GM19035 (cell line): ENCODE measurements around the gene HSPA1L.
"Not testable (repeated sequence)": the region's sequence is repeated elsewhere in the genome, so short reads cannot be mapped to it uniquely, and the experiment has no call there.

Experiments used
- ATAC-seq: cut with Tn5 transposase; IDR thresholded peaks from one replicate; pipeline ENCODE4 v1.9.1; 2021; ENCODE audit not compliant: unreplicated experiment

HSPA1L gene

GRCh38 chr6:31817133-31817928 is 2.2 kb upstream of the HSPA1L start:
- ATAC-seq = not testable (repeated sequence)

DNA sequence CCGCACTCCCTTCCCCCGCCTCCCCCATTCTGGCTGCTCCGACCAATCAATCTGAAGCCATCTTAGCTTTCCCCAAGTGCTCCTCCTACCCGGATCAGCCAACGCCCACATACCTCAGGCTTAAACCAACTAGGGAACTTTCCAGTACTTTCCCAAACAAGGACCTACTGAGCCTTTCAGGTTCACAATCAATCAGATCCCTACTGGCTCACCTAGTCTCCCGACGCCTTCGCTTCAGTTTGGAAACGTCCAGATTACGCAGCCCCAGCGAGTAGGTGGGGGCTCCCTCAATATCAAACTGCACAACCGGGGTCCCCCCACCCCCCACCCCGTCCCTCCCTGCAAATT is 432 bp downstream of the HSPA1L start:
- no peak for ATAC-seq

GRCh38 chr6:31813465-31813849 is 1.6 kb downstream of the HSPA1L start:
- no peak for ATAC-seq

- ATAC-seq = no peak
Measured at GRCh38 chr6:31811645-31812044, 3.4 kb downstream of the HSPA1L start.

DNA sequence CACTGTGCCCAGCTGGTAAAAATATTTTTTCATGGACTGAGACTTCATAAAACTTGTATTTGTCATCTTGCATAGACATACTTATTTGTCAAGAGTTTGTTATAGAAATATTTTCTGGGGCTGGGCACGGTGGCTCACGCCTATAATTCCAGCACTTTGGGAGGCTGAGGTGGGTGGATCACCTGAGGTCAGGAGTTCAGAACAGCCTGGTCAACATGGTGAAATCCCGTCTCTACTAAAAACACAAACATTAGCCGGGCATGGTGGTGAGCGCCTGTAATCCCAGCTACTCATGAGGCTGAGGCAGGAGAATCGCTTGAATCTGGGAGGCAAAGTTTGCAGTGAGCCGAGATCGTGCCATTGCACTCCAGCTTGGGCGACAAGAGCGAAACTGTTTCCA is 6.5 kb downstream of the HSPA1L start:
- ATAC-seq = not testable (repeated sequence)

DNA sequence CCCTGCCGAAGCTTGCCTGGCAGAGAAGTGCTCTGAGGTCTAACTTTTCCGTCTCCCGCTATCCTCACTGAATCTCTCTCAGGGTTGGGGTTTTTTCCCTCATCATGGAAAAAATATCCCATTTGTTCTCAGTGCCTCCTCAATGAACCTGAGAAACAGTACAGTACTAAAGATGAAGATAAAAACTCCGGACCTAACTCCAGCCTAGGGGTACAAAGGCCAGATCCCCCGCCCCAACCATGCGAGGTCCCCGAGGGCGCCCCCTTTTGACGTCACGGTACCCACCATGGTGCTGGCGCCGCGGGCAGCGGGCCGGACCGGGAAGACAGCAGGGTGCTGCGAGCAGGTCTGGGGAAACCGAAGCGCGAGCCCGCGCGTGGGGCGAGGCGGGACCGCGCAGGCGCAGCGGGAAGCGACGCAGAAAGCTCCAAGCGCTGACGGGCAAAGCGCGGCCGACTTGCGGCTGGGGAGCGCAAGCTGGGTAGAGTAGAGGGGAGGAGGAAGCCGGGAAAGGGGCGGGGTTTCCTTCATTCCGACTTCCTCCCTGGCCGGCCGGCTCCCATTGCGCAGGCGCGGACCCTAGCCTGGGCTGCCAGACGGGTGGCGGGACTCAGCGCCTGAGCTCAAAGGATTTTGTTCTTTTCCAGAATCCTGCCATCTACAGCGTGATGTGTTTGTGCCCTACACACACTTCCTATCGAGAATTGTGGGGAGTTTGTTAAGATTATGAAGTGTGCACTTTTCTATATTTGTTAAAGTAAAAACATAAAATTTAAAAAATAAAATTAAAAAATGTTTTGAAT is 8.4 kb downstream of the HSPA1L start, which contains the start of gene LSM2:
Gene LSM2, minus strand, starts transcription at position 497 of the 803 bp plus-strand sequence. Its CDS starts 209 bp downstream, at position 288.
- ATAC-seq = peak; percentile 91

DNA sequence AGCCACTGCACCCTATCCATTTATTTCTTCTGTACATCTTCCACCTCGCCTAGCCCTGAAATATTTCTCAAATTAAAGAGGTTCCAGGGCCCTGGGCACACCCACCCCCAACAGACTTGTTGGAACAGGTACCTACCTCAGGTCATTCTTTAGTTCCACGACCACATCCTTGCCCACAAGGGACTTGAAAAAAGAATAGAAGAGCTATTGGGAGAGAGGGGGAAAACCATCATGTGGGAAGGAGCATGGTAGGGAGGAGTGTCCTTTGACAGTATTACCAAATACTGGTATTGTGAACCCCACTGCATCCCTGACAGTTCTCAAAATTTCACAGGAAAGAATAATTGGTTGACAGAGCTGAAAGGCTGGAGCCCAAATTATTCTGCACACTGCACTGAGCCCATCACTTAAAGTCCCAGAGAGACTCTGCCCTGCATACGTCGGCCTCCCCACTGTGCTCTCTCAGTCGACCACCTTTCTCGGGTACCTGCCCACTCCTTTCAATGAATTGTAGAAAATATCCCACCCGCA is 9.1 kb downstream of the HSPA1L start:
- ATAC-seq = peak; percentile 11

GRCh38 chr6:31801031-31801927 is 13.8 kb downstream of the HSPA1L start:
- ATAC-seq = not testable (repeated sequence)

DNA sequence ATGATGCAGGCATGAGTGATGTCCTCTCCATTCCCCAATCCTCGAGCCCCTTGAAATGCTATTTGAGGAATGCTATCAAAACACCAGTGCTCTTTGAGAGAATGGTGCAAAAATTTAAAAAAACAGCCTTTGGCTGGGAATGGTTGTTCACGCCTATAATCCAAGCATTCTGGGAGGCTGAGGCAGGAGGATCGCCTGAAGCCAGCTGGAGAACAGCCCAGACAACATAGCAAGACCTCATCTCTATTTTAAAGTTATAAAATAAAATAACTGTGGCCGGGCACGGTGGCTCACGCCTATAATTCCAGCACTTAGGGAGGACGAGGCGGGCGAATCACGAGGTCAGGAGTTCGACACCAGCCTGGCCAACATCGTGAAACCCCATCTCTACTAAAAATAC is 15.3 kb downstream of the HSPA1L start:
- no peak for ATAC-seq

DNA sequence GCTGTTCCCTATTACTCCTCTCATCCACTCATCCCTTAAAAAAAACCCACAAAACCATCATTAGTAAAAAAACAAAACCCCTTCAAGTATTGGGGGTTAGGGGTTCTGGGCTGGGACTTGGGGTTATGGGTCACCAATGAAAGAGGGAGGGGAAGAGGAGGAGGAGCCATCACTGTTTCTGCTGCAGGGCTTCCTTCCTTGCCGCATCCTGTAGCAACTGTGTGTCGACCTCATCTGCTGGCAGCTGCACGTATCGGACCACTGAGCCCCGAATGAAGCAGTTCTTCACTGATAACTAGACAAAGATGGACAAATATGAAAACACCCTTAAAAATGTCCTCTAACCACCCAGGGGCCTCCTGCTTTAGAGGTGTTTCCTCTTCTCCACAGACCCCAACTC is 17.5 kb downstream of the HSPA1L start:
- ATAC-seq = no peak

DNA sequence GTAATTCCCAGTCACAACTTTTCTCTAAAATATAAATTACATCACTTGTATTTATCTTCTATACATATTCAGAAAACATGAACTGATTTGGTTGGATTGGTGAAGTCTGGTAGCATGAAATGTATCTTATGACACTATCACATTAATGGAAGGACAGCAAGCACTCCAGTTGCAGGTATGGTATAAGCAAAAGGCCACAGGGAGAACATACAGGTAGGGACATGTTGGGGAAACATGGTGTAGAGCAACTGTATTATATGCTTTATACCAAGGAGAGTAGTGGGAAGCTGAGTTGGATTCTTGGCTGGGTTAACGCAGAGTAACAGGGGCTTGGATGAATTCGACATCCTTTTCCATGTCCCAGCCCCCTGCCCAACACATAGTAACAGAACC is 18.1 kb downstream of the HSPA1L start:
- no peak for ATAC-seq

DNA sequence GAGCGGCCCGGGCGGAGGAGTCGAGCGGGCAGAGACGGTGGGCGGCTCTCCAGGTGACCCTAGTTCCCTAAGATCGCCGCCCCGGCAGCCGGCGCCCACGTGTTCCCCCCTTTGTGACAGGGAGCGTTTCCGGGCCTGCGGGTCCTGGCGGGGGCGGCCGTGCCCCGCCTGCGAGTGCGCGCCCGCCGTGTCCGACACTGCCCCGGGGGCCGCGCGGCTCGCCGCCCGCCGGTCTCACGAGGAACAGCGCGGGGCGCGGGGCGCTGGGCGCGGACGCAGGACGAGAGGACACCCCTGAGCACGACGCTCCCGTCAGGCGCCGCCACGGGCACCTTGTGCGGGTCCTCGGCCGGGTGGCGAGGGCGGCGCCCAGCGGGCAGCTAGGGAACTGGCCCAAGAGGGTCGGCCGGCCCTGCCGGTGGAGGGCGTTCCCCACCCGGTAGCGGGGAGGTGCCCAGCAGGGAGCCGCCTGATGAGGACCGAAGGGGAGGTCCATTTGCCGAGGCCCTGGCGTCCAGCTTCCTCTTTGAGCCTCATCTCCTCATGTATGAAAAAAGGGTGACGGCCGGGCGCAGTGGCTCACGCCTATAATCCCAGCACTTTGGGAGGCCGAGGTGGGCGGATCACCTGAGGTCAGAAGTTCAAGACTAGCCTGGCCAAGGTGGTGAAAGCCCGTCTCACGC is 19.3 kb downstream of the HSPA1L start, which contains the start of gene VARS1:
Gene VARS1, minus strand, starts transcription at position 137 of the 683 bp plus-strand sequence. CDS start 535 bp downstream, outside the sequence.
- peak; percentile 73 for ATAC-seq

GRCh38 chr6:31794866-31795615 is 20.0 kb downstream of the HSPA1L start:
- no peak for ATAC-seq

GRCh38 chr6:31794294-31794865 is 20.7 kb downstream of the HSPA1L start:
- ATAC-seq = no peak

- not testable (repeated sequence) for ATAC-seq
Measured at GRCh38 chr6:31793927-31794245, 21.2 kb downstream of the HSPA1L start.

GRCh38 chr6:31792761-31793171 is 22.3 kb downstream of the HSPA1L start:
- ATAC-seq = no peak

DNA sequence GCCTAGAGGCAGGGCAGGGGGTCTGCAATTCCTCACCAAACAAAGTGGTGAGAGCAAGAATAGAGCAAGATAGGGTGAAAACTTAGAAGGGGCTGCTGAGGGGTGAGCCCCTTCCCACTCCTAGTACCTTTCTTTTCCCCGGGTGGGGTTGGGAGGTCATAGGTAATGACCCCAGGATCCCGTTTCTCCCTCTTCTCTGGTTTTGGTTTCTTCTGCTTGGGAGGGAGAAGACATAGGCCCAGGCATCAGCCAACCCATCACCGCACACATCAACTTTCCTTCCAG is 23.1 kb downstream of the HSPA1L start:
- ATAC-seq = no peak

- no peak for ATAC-seq
Measured at GRCh38 chr6:31791324-31792089, 23.6 kb downstream of the HSPA1L start.

DNA sequence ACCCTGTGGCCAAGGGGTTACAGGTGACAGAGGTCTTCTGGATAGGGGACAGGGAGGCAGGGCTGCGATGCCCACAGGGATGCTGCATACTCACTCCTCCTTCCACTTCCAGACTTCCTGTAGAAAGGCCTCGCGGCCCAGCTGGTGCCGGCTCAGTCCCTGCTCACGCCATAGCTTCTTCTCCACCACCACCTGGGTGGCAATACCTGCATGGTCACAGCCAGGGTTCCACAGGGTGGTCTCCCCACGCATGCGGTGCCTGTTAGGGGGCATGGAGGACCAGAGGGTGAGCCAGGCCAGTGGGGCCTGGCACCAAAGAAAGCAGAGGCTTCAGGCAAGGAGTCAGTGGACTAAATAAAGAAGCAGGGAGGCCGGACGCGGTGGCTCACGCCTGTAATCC is 29.6 kb downstream of the HSPA1L start:
- no peak for ATAC-seq
